Measurements from ENCODE around the gene PACRG. TPM values are rescaled to one million over a fixed set of nuclear protein-coding genes. Genes with fewer than 3 reads are reported as not detected.

The PACRG gene
- total and polyA plus RNA-seq, 10 of the 15 experiments (the other 5 are each of a cell fraction or from before 2014, with no cell fraction given): not detected

- ChIA-PET CTCF (no interaction called here), POLR2A (interaction anchor here (0.5 kb wide), 1 partner anchor 92 kb away, joined by 3 read pairs; no protein-coding TSS in a partner anchor), RAD21 (ENCODE audit: unreplicated experiment) (no interaction called here), SMC1A (ENCODE audit: uncharacterized antibody, unreplicated experiment) (no interaction called here)
- Histone ChIP-seq H3K4me2 (ENCODE audit: control insufficient read depth, insufficient read depth) (no peak overlapping the region), H2AFZ (ENCODE audit: control insufficient read depth, low read depth, low read length) (no peak overlapping the region), H3K36me3 (ENCODE audit: control insufficient read depth in 2 of 2, insufficient read depth in 2 of 2, low read length in 1 of 2) (no peaks in the 10 kb centered on the region), H4K20me1 (ENCODE audit: control insufficient read depth, insufficient read depth) (no peaks in the 10 kb centered on the region), H3K9ac (ENCODE audit: control insufficient read depth, insufficient read depth, low read length) (no peak overlapping the region), H3K4me3 (no peak overlapping the region), H3K79me2 (ENCODE audit: control insufficient read depth, insufficient read depth, low read length) (no peaks in the 10 kb centered on the region), H3K27me3 (replicated peaks in 1 of 2; ENCODE audit: control insufficient read depth in 2 of 2, insufficient read depth in 2 of 2, low read length in 1 of 2) (no peaks in the 10 kb centered on the region), H3K9me3 (replicated peaks; ENCODE audit: control insufficient read depth, insufficient read depth, low read length) (no peaks in the 10 kb centered on the region; the same call in 2 of the 3 replicates), H3K4me1 (ENCODE audit: control insufficient read depth, insufficient read depth, low read length) (no peaks in the 10 kb centered on the region), H3K27ac (ENCODE audit: control insufficient read depth, insufficient read depth) (no peak overlapping the region)
- ATAC-seq: no peak
- DNase-seq (ENCODE audit: low read depth, low spot score): no peak
- no peak for FAIRE-seq
- intact Hi-C loops (cut with micrococcal nuclease; ENCODE audit: unreplicated experiment): no loop called here
- TF ChIP-seq ZNF384 (IDR thresholded peaks at IDR 0.05; ENCODE audit: borderline replicate concordance, low read depth, low read length) (no peak), SMAD5 (IDR thresholded peaks at IDR 0.05; ENCODE audit: low read depth) (no peak), NRF1 (conservative IDR thresholded peaks at IDR 0.05; ENCODE audit: low read depth, low read length) (no peak), NFYA (IDR thresholded peaks at IDR 0.05; ENCODE audit: borderline replicate concordance, low read depth, low read length) (no peak), USF2 (IDR thresholded peaks at IDR 0.05; ENCODE audit: borderline replicate concordance, low read depth, low read length) (no peak), ZNF217 (IDR thresholded peaks at IDR 0.05) (no peak), CREB1 (IDR thresholded peaks at IDR 0.05; ENCODE audit: low read depth) (no peak), ZBED1 (IDR thresholded peaks at IDR 0.05; ENCODE audit: borderline replicate concordance) (no peak), RELA (IDR thresholded peaks at IDR 0.05; ENCODE audit: borderline replicate concordance, partially characterized antibody) (no peak), TCF12 (IDR thresholded peaks at IDR 0.05; ENCODE audit: low read depth, low read length) (no peak), RBBP5 (conservative IDR thresholded peaks at IDR 0.05) (no peak), PAX8 (IDR thresholded peaks at IDR 0.05) (no peak), CEBPZ (IDR thresholded peaks at IDR 0.05; ENCODE audit: low read depth, low read length) (no peak), BCL11A (IDR thresholded peaks at IDR 0.05; ENCODE audit: low read depth, low read length) (no peak), MTA3 (IDR thresholded peaks at IDR 0.05; ENCODE audit: borderline replicate concordance, low read length) (no peak), IRF5 (IDR thresholded peaks at IDR 0.05; ENCODE audit: borderline replicate concordance) (no peak)
- in situ Hi-C loops (cut with MboI): no loop called here
- 22% methylated on average over 7 of the region's 7 CpGs for WGBS (ENCODE audit: insufficient coverage, insufficient replicate concordance, low lambda C conversion rate, missing lambda C conversion rate)
- no TSS peak for BruUV-seq (replicated peaks)
These were observed 595.9 kb downstream of the PACRG start for GRCh38 chr6:163323705-163324104.
